GM23248 (cell line): ENCODE data around the gene RNF8. TPM values are rescaled to one million over a fixed set of nuclear protein-coding genes. Genes with fewer than 3 reads are reported as not detected.

Source experiments
- DNase-seq: peaks from one replicate; pipeline ENCODE4 v3.0.0-alpha.2; 2015
- H2AFZ ChIP-seq: fragments of 200-600 bp; sonication (generic); 2 replicates; pipeline ENCODE4 v1.6.1; 2016; ENCODE audit warnings: antibody characterized with exemption
- H3F3A ChIP-seq: fragments of 200-600 bp; sonication (generic); 2 replicates; pipeline ENCODE4 v1.6.1; 2016; ENCODE audit warnings: mild to moderate bottlenecking, antibody characterized with exemption, mixed run types; ENCODE audit not compliant: insufficient read depth
- H3K27ac ChIP-seq: fragments of 200-600 bp; sonication (generic); 2 replicates; pipeline ENCODE4 v1.5.1; 2016; ENCODE audit warnings: mild to moderate bottlenecking
- H3K27me3 ChIP-seq: fragments of 200-600 bp; sonication (generic); replicated peaks from 2 replicates; pipeline ENCODE4 v1.6.1; 2016; ENCODE audit warnings: mild to moderate bottlenecking; ENCODE audit not compliant: insufficient read depth
- H3K36me3 ChIP-seq: fragments of 200-600 bp; sonication (generic); 2 replicates; pipeline ENCODE4 v1.6.1; 2016; ENCODE audit warnings: low read depth, mild to moderate bottlenecking
- H3K4me1 ChIP-seq: fragments of 200-600 bp; sonication (generic); 2 replicates; pipeline ENCODE4 v1.6.1; 2016; ENCODE audit warnings: mild to moderate bottlenecking; ENCODE audit not compliant: insufficient read depth
- H3K4me2 ChIP-seq: fragments of 200-600 bp; sonication (generic); one replicate; pipeline ENCODE4 v1.6.1; 2016; ENCODE audit warnings: mild to moderate bottlenecking; ENCODE audit not compliant: unreplicated experiment
- H3K4me3 ChIP-seq: fragments of 200-600 bp; sonication (generic); 2 replicates; pipeline ENCODE4 v1.5.1; 2016; ENCODE audit warnings: mild to moderate bottlenecking
- H3K79me2 ChIP-seq: fragments of 200-600 bp; sonication (generic); 2 replicates; pipeline ENCODE4 v1.6.1; 2016; ENCODE audit warnings: mild to moderate bottlenecking; ENCODE audit not compliant: insufficient read depth
- H3K9ac ChIP-seq: fragments of 200-600 bp; sonication (generic); 2 replicates; pipeline ENCODE4 v1.6.1; 2016; ENCODE audit warnings: mild to moderate bottlenecking
- H3K9me2 ChIP-seq: fragments of 200-600 bp; sonication (generic); 2 replicates; pipeline ENCODE4 v1.6.1; 2016; ENCODE audit warnings: mixed run types, mild to moderate bottlenecking, moderate library complexity; ENCODE audit not compliant: insufficient read depth
- H3K9me3 ChIP-seq: fragments of 200-600 bp; sonication (generic); one replicate; pipeline ENCODE4 v1.6.1; 2017; ENCODE audit warnings: low read depth
- H4K20me1 ChIP-seq: fragments of 200-600 bp; sonication (generic); 2 replicates; pipeline ENCODE4 v1.6.0; 2016; ENCODE audit not compliant: insufficient read depth
- EZH2 ChIP-seq: fragments of 200-600 bp; sonication (generic); IDR thresholded peaks from 2 replicates; pipeline ENCODE4 v1.6.1; 2018; ENCODE audit warnings: antibody characterized with exemption, mild to moderate bottlenecking; ENCODE audit not compliant: insufficient read depth, poor library complexity, severe bottlenecking
- EZH2phosphoT487 ChIP-seq: fragments of 200-600 bp; sonication (generic); IDR thresholded peaks from 2 replicates; pipeline ENCODE4 v1.6.1; 2018; ENCODE audit warnings: antibody characterized with exemption, moderate library complexity, mild to moderate bottlenecking, low read depth; ENCODE audit not compliant: insufficient read depth
- WGBS, 2 experiments: methylation state at CpG; one replicate each; pipeline ENCODE4 v1.1.6; 2015 to 2017; ENCODE audit warnings: low lambda C conversion rate in 2 of 2, low coverage in 1 of 2; ENCODE audit errors: missing lambda C conversion rate in 2 of 2; 5-methylcytosine and 5-hydroxymethylcytosine counted together
- in situ Hi-C: fragments of 300-500 bp; cut with MboI; formaldehyde crosslinking; loops from 2 replicates; pipeline ENCODE4 v1.15.0; 2020
- polyA plus RNA-seq: library from polyadenylated mRNA; unstranded; fragments of >200 nt; fragmentation: Nextera tagmentation; extraction: Ambion mirVana; gene quantifications from 2 replicates; pipeline ENCODE4 v1.2.1, GENCODE V29; 2016
- total RNA-seq: library from RNA; depleted of rRNA; stranded (reverse); fragments of >200 nt; shearing (Covaris generic); gene quantifications from 2 replicates; pipeline ENCODE4 v1.2.3, GENCODE V29; 2014

RNF8 gene
- total and polyA plus RNA-seq, 2 experiments from 2014 or later, result 19.3 to 34.2 TPM

- Histone ChIP-seq H3K27me3 (no peaks in the 10 kb centered on the region), H3K4me1 (peaks cover 11% of the 10 kb centered on the region), H4K20me1 (no peaks in the 10 kb centered on the region), H3K9me2 (no peaks in the 10 kb centered on the region), H3K4me3 (no peak overlapping the region), H3K9ac (no peak overlapping the region), H3K27ac (no peak overlapping the region), H3K9me3 (no peaks in the 10 kb centered on the region), H3K79me2 (peaks cover 21% of the 10 kb centered on the region), H3F3A (no peaks in the 10 kb centered on the region), H3K36me3 (no peaks in the 10 kb centered on the region), H2AFZ (no peak overlapping the region), H3K4me2 (no peak overlapping the region)
- DNase-seq, result no peak
- in situ Hi-C loops, result no loop called here
- 80 to 92% methylated on average over 3 of the region's 3 CpGs for WGBS, 2 experiments
- TF ChIP-seq EZH2phosphoT487 (no peak), EZH2 (no peak)
Measured at GRCh38 chr6:37351027-37351426, 2.8 kb upstream of the RNF8 start.

- H3K27me3 ChIP-seq, result no peaks in the 10 kb centered on the region
- H3K9me3 ChIP-seq, result no peaks in the 10 kb centered on the region
- no peaks in the 10 kb centered on the region for H4K20me1 ChIP-seq
- no peak overlapping the region for H3K9ac ChIP-seq
- H3K4me3 ChIP-seq, result no peak overlapping the region
- no peak for DNase-seq
- peaks cover 11% of the 10 kb centered on the region for H3K4me1 ChIP-seq
- H3F3A ChIP-seq, result no peaks in the 10 kb centered on the region
- 93 to 97% methylated on average over 3 of the region's 3 CpGs for WGBS, 2 experiments
- in situ Hi-C loops, result no loop called here
- H3K9me2 ChIP-seq, result no peaks in the 10 kb centered on the region
- no peaks in the 10 kb centered on the region for H3K36me3 ChIP-seq
- TF ChIP-seq EZH2phosphoT487, result no peak
- no peak for TF ChIP-seq EZH2
- peaks cover 34% of the 10 kb centered on the region for H3K79me2 ChIP-seq
- no peak overlapping the region for H3K4me2 ChIP-seq
- no peak overlapping the region for H2AFZ ChIP-seq
- H3K27ac ChIP-seq, result no peak overlapping the region
Measured at GRCh38 chr6:37352384-37352783, 1.4 kb upstream of the RNF8 start.

GRCh38 chr6:37354526-37355384, 972 bp downstream of the RNF8 start:
- TF ChIP-seq EZH2phosphoT487, result no peak
- TF ChIP-seq EZH2, result no peak
- Histone ChIP-seq H3K4me2 (peak overlapping the region; percentile 91), H3K9me2 (no peaks in the 10 kb centered on the region), H4K20me1 (no peaks in the 10 kb centered on the region), H3K36me3 (no peaks in the 10 kb centered on the region), H3K27me3 (no peaks in the 10 kb centered on the region), H3K4me3 (peak overlapping the region; percentile 81), H3K9ac (peak overlapping the region; percentile 89), H3F3A (no peaks in the 10 kb centered on the region), H3K9me3 (no peaks in the 10 kb centered on the region), H3K27ac (peak overlapping the region; percentile 28), H3K4me1 (peaks cover 11% of the 10 kb centered on the region), H2AFZ (peak overlapping the region; percentile 95), H3K79me2 (peaks cover 58% of the 10 kb centered on the region)
- in situ Hi-C loops, result no loop called here
- 4 to 6% methylated on average over 16 to 44 of the region's 44 CpGs for WGBS, 2 experiments
- peak; percentile 72 for DNase-seq

- Histone ChIP-seq H3K27ac (no peak overlapping the region), H3K36me3 (peaks cover 9% of the 10 kb centered on the region; the same call in 1 of the 2 replicates), H3K79me2 (peaks cover 68% of the 10 kb centered on the region), H3K4me2 (no peak overlapping the region), H3K4me1 (peaks cover 11% of the 10 kb centered on the region), H2AFZ (no peak overlapping the region), H3F3A (no peaks in the 10 kb centered on the region), H3K27me3 (no peaks in the 10 kb centered on the region), H3K9me3 (no peaks in the 10 kb centered on the region), H4K20me1 (no peaks in the 10 kb centered on the region), H3K9ac (no peak overlapping the region), H3K9me2 (no peaks in the 10 kb centered on the region), H3K4me3 (no peak overlapping the region)
- TF ChIP-seq EZH2phosphoT487, result no peak
- TF ChIP-seq EZH2, result no peak
- 97 to 100% methylated on average over 1 of the region's 1 CpG for WGBS, 2 experiments
- DNase-seq, result no peak
- in situ Hi-C loops, result no loop called here
Measured at GRCh38 chr6:37357288-37357687, 3.5 kb downstream of the RNF8 start.
